Type B pancreatic cell (in vitro differentiated cells): ENCODE results near the gene SCN8A. TPM values are rescaled to one million over a fixed set of nuclear protein-coding genes. Genes with fewer than 3 reads are reported as not detected.

Source experiments
- DNase-seq: peaks from one replicate; pipeline ENCODE4 v3.0.0; 2021; ENCODE audit warnings: mixed read lengths; ENCODE audit not compliant: unreplicated experiment; ENCODE audit errors: extremely low spot score
- H3K27ac Mint-ChIP-seq: 2 replicates; pipeline ENCODE4 v1.8.0; 2021; ENCODE audit warnings: mild to moderate bottlenecking, mixed read lengths
- H3K27me3 Mint-ChIP-seq: 2 replicates; pipeline ENCODE4 v1.8.0; 2021; ENCODE audit warnings: mixed read lengths
- H3K36me3 Mint-ChIP-seq: 2 replicates; pipeline ENCODE4 v1.8.0; 2021; ENCODE audit warnings: mixed read lengths
- H3K4me1 Mint-ChIP-seq: one replicate; pipeline ENCODE4 v1.8.0; 2021; ENCODE audit warnings: mixed read lengths; ENCODE audit not compliant: unreplicated experiment
- H3K4me3 Mint-ChIP-seq: 2 replicates; pipeline ENCODE4 v1.8.0; 2021; ENCODE audit warnings: mild to moderate bottlenecking, mixed read lengths
- H3K9me3 Mint-ChIP-seq: 2 replicates; pipeline ENCODE4 v1.8.0; 2021; ENCODE audit warnings: mixed read lengths
- CTCF ChIP-seq: fragments of 200-600 bp; sonication (generic); conservative IDR thresholded peaks from 2 replicates; pipeline ENCODE4 v1.5.0; 2021; ENCODE audit warnings: antibody characterized with exemption, mild to moderate bottlenecking
- total RNA-seq: library from RNA; stranded (reverse); gene quantifications from 2 replicates; pipeline ENCODE4 v1.2.1, GENCODE V29; 2021; ENCODE audit warnings: low replicate concordance

The SCN8A gene
- total RNA-seq, 1 donor from 2014 or later, result 3.9 TPM

GRCh38 chr12:51759695-51760094 is 168.7 kb downstream of the SCN8A start:
- H3K27me3 Mint-ChIP-seq, result no peaks in the 10 kb centered on the region
- no peak overlapping the region for H3K27ac Mint-ChIP-seq
- no peaks in the 10 kb centered on the region for H3K9me3 Mint-ChIP-seq
- H3K36me3 Mint-ChIP-seq, result no peaks in the 10 kb centered on the region
- DNase-seq, result no peak
- no peak overlapping the region for H3K4me3 Mint-ChIP-seq
- H3K4me1 Mint-ChIP-seq, result no peaks in the 10 kb centered on the region
- no peak for TF ChIP-seq CTCF

GRCh38 chr12:51760231-51760630 is 169.2 kb downstream of the SCN8A start:
- TF ChIP-seq CTCF, result no peak
- Mint-ChIP-seq H3K27ac (no peak overlapping the region), H3K27me3 (no peaks in the 10 kb centered on the region), H3K9me3 (no peaks in the 10 kb centered on the region), H3K4me3 (no peak overlapping the region), H3K36me3 (no peaks in the 10 kb centered on the region), H3K4me1 (no peaks in the 10 kb centered on the region)
- no peak for DNase-seq

GRCh38 chr12:51763743-51764142 is 172.7 kb downstream of the SCN8A start:
- TF ChIP-seq CTCF, result no peak
- no peak overlapping the region for H3K27ac Mint-ChIP-seq
- no peak for DNase-seq
- H3K9me3 Mint-ChIP-seq, result no peaks in the 10 kb centered on the region
- H3K27me3 Mint-ChIP-seq, result no peaks in the 10 kb centered on the region
- H3K4me1 Mint-ChIP-seq, result no peaks in the 10 kb centered on the region
- H3K36me3 Mint-ChIP-seq, result no peaks in the 10 kb centered on the region
- no peak overlapping the region for H3K4me3 Mint-ChIP-seq

DNA sequence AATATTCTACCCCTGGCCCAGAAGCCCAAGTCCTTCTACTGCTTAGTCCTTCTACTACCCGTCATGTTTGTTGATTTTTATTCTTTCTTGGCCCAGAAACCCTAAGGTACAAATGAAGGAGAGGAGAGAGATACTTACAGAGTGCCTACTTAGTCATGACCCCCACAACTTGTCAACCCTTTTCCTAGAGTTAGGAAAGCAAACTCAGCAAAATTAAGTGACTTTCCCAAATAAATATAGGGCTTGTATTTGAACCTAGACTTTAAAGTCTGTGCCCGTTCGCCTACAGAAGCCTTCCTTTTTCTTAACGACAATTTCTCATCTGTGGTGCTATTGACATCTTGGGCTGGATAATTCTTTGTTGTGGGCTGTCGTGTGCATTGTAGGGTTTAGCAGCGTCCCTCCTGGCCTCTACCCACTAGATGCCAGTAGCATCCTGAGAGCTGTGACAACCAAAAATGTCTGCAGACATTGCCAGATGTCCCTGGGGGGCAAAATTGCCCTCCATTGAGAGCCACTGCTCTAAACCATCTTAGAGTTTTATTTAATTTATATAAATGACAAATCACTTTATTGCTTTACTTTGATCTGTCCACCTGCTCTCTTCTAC is 175.1 kb downstream of the SCN8A start:
- Mint-ChIP-seq H3K4me3 (no peak overlapping the region), H3K9me3 (no peaks in the 10 kb centered on the region), H3K27me3 (no peaks in the 10 kb centered on the region), H3K36me3 (no peaks in the 10 kb centered on the region), H3K4me1 (no peaks in the 10 kb centered on the region), H3K27ac (no peak overlapping the region)
- no peak for TF ChIP-seq CTCF
- DNase-seq, result no peak

DNA sequence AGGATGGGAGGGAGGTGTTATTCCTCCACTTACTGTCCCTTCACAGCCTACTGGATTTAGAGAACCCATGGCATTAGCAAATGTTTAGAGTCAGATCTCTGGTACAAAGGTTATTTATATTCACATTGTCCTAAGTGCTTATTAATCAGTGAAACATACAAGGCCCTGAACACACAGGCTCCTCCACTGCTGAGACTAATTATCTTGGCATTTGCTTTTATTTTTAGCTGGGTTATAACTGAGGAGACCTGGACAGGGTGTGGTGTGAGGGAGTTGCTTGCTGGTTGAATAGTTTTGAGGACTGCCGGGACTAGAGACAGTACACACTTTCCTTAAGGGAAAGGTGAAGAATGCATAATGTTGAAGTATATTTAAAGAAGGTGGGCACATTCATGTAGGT is 180.0 kb downstream of the SCN8A start:
- no peak overlapping the region for H3K4me3 Mint-ChIP-seq
- no peaks in the 10 kb centered on the region for H3K9me3 Mint-ChIP-seq
- no peaks in the 10 kb centered on the region for H3K4me1 Mint-ChIP-seq
- no peak for TF ChIP-seq CTCF
- peaks cover 4% of the 10 kb centered on the region for H3K36me3 Mint-ChIP-seq
- DNase-seq, result no peak
- no peak overlapping the region for H3K27ac Mint-ChIP-seq
- H3K27me3 Mint-ChIP-seq, result no peaks in the 10 kb centered on the region
